IMR-90 (cell line): ENCODE measurements around the gene PHF19. TPM values are rescaled to one million over a fixed set of nuclear protein-coding genes. Genes with fewer than 3 reads are reported as not detected.

Experiments
- ATAC-seq: fragments of 200-7000 bp; cut with Tn5 transposase; 2 replicates; pipeline ENCODE4 v1.9.1; 2020; ENCODE audit warnings: low read depth, mild to moderate bottlenecking, moderate library complexity
- BruUV-seq: library from RNA; stranded (reverse); fragments of 400-500 nt; replicated peaks from 2 replicates; lab custom pipeline; 2021; lab: Mats Ljungman, UMichigan
- CTCF ChIA-PET: fragments of 300-600 bp; formaldehyde crosslinking; extraction: SDS; loops from one replicate; lab custom pipeline; 2021; ENCODE audit warnings: antibody characterized with exemption; lab: Yijun Ruan, JAX
- POLR2A ChIA-PET: fragments of 300-600 bp; sonication (Branson Sonifier 250); formaldehyde crosslinking; loops from one replicate; lab custom pipeline; 2022; ENCODE audit warnings: antibody characterized with exemption; ENCODE audit not compliant: unreplicated experiment; lab: Charles Lee
- DNase-seq: peaks from one replicate; pipeline ENCODE4 v3.0.0; 2013
- H2AFZ ChIP-seq: replicated peaks from 2 replicates; pipeline ENCODE3; 2013; ENCODE audit warnings: low read length, mild to moderate bottlenecking; ENCODE audit not compliant: poor library complexity
- H2AK5ac ChIP-seq: 2 replicates; pipeline ENCODE4 v1.6.1; 2013; ENCODE audit warnings: low read depth, low read length, inconsistent platforms
- H2AK9ac ChIP-seq: replicated peaks from 2 replicates; pipeline ENCODE3; 2013; ENCODE audit warnings: mild to moderate bottlenecking, low read depth, low read length, moderate library complexity; ENCODE audit not compliant: poor library complexity
- H2BK120ac ChIP-seq: 2 replicates; pipeline ENCODE4 v1.6.1; 2013; ENCODE audit warnings: low read depth, low read length, inconsistent platforms
- H2BK15ac ChIP-seq: 3 replicates; pipeline ENCODE4 v1.6.1; 2013; ENCODE audit warnings: low read depth, low read length, inconsistent platforms
- H2BK20ac ChIP-seq: 2 replicates; pipeline ENCODE4 v1.6.1; 2013; ENCODE audit warnings: low read depth, mild to moderate bottlenecking, inconsistent platforms, low read length, moderate library complexity
- H2BK5ac ChIP-seq: 2 replicates; pipeline ENCODE4 v1.6.1; 2013; ENCODE audit warnings: mild to moderate bottlenecking, low read depth, low read length, inconsistent platforms; ENCODE audit not compliant: poor library complexity, severe bottlenecking
- H3K14ac ChIP-seq: replicated peaks from 2 replicates; pipeline ENCODE4 v1.6.1; 2013; ENCODE audit warnings: low read depth, low read length, inconsistent platforms
- H3K18ac ChIP-seq: 2 replicates; pipeline ENCODE4 v1.6.1; 2013; ENCODE audit warnings: low read depth, low read length, control low read depth
- H3K23ac ChIP-seq: 2 replicates; pipeline ENCODE4 v1.6.1; 2013; ENCODE audit warnings: low read depth, low read length, inconsistent platforms
- H3K27ac ChIP-seq: 2 replicates; pipeline ENCODE4 v1.5.1; 2013; ENCODE audit warnings: mild to moderate bottlenecking, control low read depth, low read length; ENCODE audit not compliant: insufficient read depth
- H3K27me3 ChIP-seq: 2 replicates; pipeline ENCODE4 v1.6.1; 2013; ENCODE audit warnings: low read length; ENCODE audit not compliant: control insufficient read depth, insufficient read depth
- H3K36me3 ChIP-seq: 2 replicates; pipeline ENCODE4 v1.6.1; 2013; ENCODE audit warnings: low read length, mixed read lengths; ENCODE audit not compliant: control insufficient read depth, insufficient read depth
- H3K4ac ChIP-seq: 2 replicates; pipeline ENCODE4 v1.6.1; 2013; ENCODE audit warnings: low read depth, low read length, inconsistent platforms
- H3K4me1 ChIP-seq: 2 replicates; pipeline ENCODE4 v1.6.1; 2013; ENCODE audit warnings: low read length, mixed read lengths; ENCODE audit not compliant: control insufficient read depth, insufficient read depth
- H3K4me2 ChIP-seq: 2 replicates; pipeline ENCODE4 v1.6.1; 2013; ENCODE audit warnings: low read depth, mild to moderate bottlenecking, control low read depth, low read length, moderate library complexity
- H3K4me3 ChIP-seq: 2 replicates; pipeline ENCODE4 v1.5.1; 2013; ENCODE audit warnings: low read depth, mild to moderate bottlenecking, control low read depth, low read length, moderate library complexity; ENCODE audit not compliant: insufficient read depth
- H3K56ac ChIP-seq: 2 replicates; pipeline ENCODE4 v1.6.1; 2013; ENCODE audit warnings: low read length, inconsistent platforms; ENCODE audit not compliant: insufficient read depth; ENCODE audit errors: extremely low read depth
- H3K79me1 ChIP-seq, 2 experiments: 2 replicates each; pipeline ENCODE4 v1.6.1; 2013; ENCODE audit warnings: low read length in 2 of 2, inconsistent platforms in 1 of 2, low read depth in 1 of 2
- H3K9ac ChIP-seq: 2 replicates; pipeline ENCODE4 v1.6.1; 2013; ENCODE audit warnings: low read depth, low read length, control low read depth
- H3K9me1 ChIP-seq: 2 replicates; pipeline ENCODE4 v1.6.1; 2013; ENCODE audit warnings: low read length, inconsistent platforms; ENCODE audit not compliant: insufficient read depth
- H3K9me3 ChIP-seq: 2 replicates; pipeline ENCODE4 v1.6.1; 2013; ENCODE audit warnings: low read length; ENCODE audit not compliant: control insufficient read depth, insufficient read depth
- H4K20me1 ChIP-seq: 2 replicates; pipeline ENCODE4 v1.6.1; 2013; ENCODE audit warnings: low read length, inconsistent platforms; ENCODE audit not compliant: insufficient read depth
- H4K5ac ChIP-seq: 2 replicates; pipeline ENCODE4 v1.6.1; 2013; ENCODE audit warnings: mild to moderate bottlenecking, low read depth, low read length, control low read depth
- H4K8ac ChIP-seq, 2 experiments: 2 replicates each; pipeline ENCODE4 v1.6.1; 2013; ENCODE audit warnings: low read depth in 2 of 2, low read length in 2 of 2, control low read depth in 1 of 2, inconsistent platforms in 1 of 2
- H4K91ac ChIP-seq: 2 replicates; pipeline ENCODE4 v1.6.1; 2013; ENCODE audit warnings: low read depth, low read length, inconsistent platforms; ENCODE audit not compliant: insufficient read depth
- BHLHE40 ChIP-seq: fragments of 150-350 bp; IDR thresholded peaks from 2 replicates; pipeline ENCODE4 v1.6.1; 2016; ENCODE audit warnings: mild to moderate bottlenecking, low read depth, low read length
- CEBPB ChIP-seq: IDR thresholded peaks from 2 replicates; pipeline ENCODE4 v1.6.1; 2012; ENCODE audit warnings: low read depth, low read length, improper control_type of control experiment
- CHD1 ChIP-seq: IDR thresholded peaks from 2 replicates; pipeline ENCODE4 v1.6.1; 2012; ENCODE audit warnings: low read depth, low read length, improper control_type of control experiment
- FOS ChIP-seq: fragments of 150-350 bp; IDR thresholded peaks from 2 replicates; pipeline ENCODE4 v1.6.1; 2016; ENCODE audit warnings: low read depth, low read length
- MAFK ChIP-seq: IDR thresholded peaks from 2 replicates; pipeline ENCODE4 v1.6.1; 2012; ENCODE audit warnings: low read depth, low read length, improper control_type of control experiment
- MAZ ChIP-seq: IDR thresholded peaks from 2 replicates; pipeline ENCODE4 v1.6.1; 2012; ENCODE audit warnings: low read depth, mild to moderate bottlenecking, low read length, improper control_type of control experiment, moderate library complexity, borderline replicate concordance
- MXI1 ChIP-seq: IDR thresholded peaks from 2 replicates; pipeline ENCODE4 v1.6.1; 2012; ENCODE audit warnings: low read depth, mild to moderate bottlenecking, low read length, moderate library complexity, borderline replicate concordance
- NFE2L2 ChIP-seq: fragments of 150-350 bp; IDR thresholded peaks from 2 replicates; pipeline ENCODE4 v1.6.1; 2016; ENCODE audit warnings: low read depth, mild to moderate bottlenecking, low read length
- POLR2A ChIP-seq: IDR thresholded peaks from 2 replicates; pipeline ENCODE4 v1.6.1; 2012; ENCODE audit warnings: mild to moderate bottlenecking, low read depth, low read length
- RAD21 ChIP-seq: IDR thresholded peaks from 2 replicates; pipeline ENCODE4 v1.6.1; 2012; ENCODE audit warnings: low read length, improper control_type of control experiment
- RCOR1 ChIP-seq: IDR thresholded peaks from 2 replicates; pipeline ENCODE4 v1.6.1; 2012; ENCODE audit warnings: mild to moderate bottlenecking, low read length, improper control_type of control experiment; ENCODE audit not compliant: insufficient replicate concordance
- RFX5 ChIP-seq: IDR thresholded peaks from 2 replicates; pipeline ENCODE4 v1.8.0; 2012; ENCODE audit warnings: low read depth, mild to moderate bottlenecking, low read length, moderate library complexity
- SMC3 ChIP-seq: fragments of 150-350 bp; IDR thresholded peaks from 2 replicates; pipeline ENCODE4 v1.6.1; 2016; ENCODE audit warnings: low read depth, mild to moderate bottlenecking, antibody characterized with exemption, low read length, moderate library complexity
- WGBS, 2 experiments: methylation state at CpG; one replicate each; pipeline versions ENCODE4 v1.1.5 to v1.1.7; 2013; ENCODE audit warnings: missing lambda C conversion rate in 2 of 2; ENCODE audit not compliant: insufficient read length in 1 of 2; ENCODE audit errors: extremely low coverage in 2 of 2; 5-methylcytosine and 5-hydroxymethylcytosine counted together
- dilution Hi-C: fragments of 300-500 bp; cut with HindIII; formaldehyde crosslinking; loops from one replicate; pipeline ENCODE4 v1.14.3; 2018; ENCODE audit warnings: low sequenced_read_pairs; ENCODE audit not compliant: unreplicated experiment
- in situ Hi-C: fragments of 300-500 bp; cut with MboI; formaldehyde crosslinking; loops from 3 replicates; pipeline ENCODE4 v1.14.3; 2019; ENCODE audit warnings: low sequenced_read_pairs, inconsistent platforms, mixed read lengths
- intact Hi-C: fragments of 100-400 bp; cut with micrococcal nuclease; formaldehyde crosslinking; loops from 2 replicates; pipeline ENCODE4 v1.10.0; 2022
- polyA plus RNA-seq, 3 experiments: library from polyadenylated mRNA; depleted of rRNA; stranded (reverse); fragments of >200 nt; gene quantifications; 2 replicates each; pipeline ENCODE4 v1.2.3, GENCODE V29; 2012; ENCODE audit warnings: low replicate concordance in 1 of 3
- total RNA-seq: library from RNA; depleted of rRNA; stranded (reverse); fragments of >200 nt; gene quantifications from 2 replicates; pipeline ENCODE4 v1.2.3, GENCODE V29; 2012
- TF ChIP-seq, protein P1 (sequence below): conservative IDR thresholded peaks from 2 replicates; pipeline ENCODE4 v1.5.1; 2012; ENCODE audit warnings: mild to moderate bottlenecking, low read depth, low read length, improper control_type of control experiment
- TF ChIP-seq, protein P2 (sequence below): fragments of 150-350 bp; IDR thresholded peaks from 2 replicates; pipeline ENCODE4 v1.6.1; 2017; ENCODE audit warnings: mild to moderate bottlenecking, antibody characterized with exemption, low read length, low read depth

PHF19 gene
- total and polyA plus RNA-seq, 2 of the 4 experiments (the other 2 are of a cell fraction) = 37.6 to 55.6 TPM

DNA sequence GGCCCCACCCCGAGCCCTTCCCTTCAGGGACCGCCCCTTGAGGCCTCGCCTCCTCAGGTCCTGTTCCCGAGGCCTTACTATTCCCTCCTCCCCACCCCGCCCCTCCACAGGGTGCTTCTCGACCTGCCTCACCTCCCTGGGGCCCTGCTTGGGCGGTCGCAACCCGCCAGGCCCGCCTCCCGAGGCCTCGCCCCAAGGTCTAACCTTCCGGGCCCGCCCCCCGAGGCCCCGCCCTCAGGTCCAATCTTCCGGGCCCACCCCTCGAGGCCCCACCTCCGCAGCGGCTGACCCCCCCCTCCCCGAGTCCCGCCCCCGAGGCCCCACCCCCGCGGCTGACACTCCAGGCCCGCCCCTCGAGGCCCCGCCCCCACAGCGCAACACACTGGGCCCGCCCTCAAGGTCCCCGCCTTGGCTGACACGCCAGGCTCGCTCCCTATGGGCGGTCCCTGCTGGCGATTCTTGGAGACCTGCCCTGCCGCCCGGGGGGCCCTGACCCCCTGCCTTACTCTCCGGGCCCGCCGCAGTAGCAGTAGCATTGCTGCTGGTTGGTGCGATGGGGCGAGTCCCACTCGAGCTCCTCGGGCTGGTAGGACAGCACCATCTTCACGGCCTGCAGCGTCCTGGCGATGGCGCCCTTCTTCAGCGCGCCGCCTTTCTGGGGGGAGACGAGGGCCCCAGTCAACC lies 8.2 kb downstream of the PHF19 start:
- Histone ChIP-seq H2BK20ac (no peak overlapping the region), H3K9me3 (no peaks in the 10 kb centered on the region), H3K14ac (peak overlapping the region; percentile 19), H4K91ac (peak overlapping the region; percentile 54; the same call in 1 of the 2 replicates), H3K4me3 (peak overlapping the region; percentile 53), H4K5ac (peak overlapping the region; percentile 93; the same call in 1 of the 2 replicates), H2BK5ac (peak overlapping the region; percentile 77), H2AFZ (peak overlapping the region; percentile 91), H3K27me3 (no peaks in the 10 kb centered on the region), H2AK5ac (peak overlapping the region; percentile 18), H3K4me1 (peaks cover 10% of the 10 kb centered on the region), H3K27ac (peak overlapping the region; percentile 85), H3K18ac (peak overlapping the region; percentile 74; the same call in 1 of the 2 replicates), H3K9me1 (peaks cover 25% of the 10 kb centered on the region), H3K4me2 (peak overlapping the region; percentile 90), H3K36me3 (peaks cover 27% of the 10 kb centered on the region), H3K56ac (0 out of 2 replicates have a peak overlapping the region, but pooled peaks have one; percentile 19), H3K9ac (peak overlapping the region; percentile 33), H2AK9ac (peak overlapping the region; percentile 71), H3K79me1 (peaks cover 10 to 40% of the 10 kb centered on the region in 2 experiments), H3K23ac (no peak overlapping the region), H2BK15ac (peak overlapping the region; percentile 57; the same call in 1 of the 3 replicates), H4K20me1 (no peaks in the 10 kb centered on the region), H3K4ac (peak overlapping the region; percentile 91), H2BK120ac (peak overlapping the region; percentile 39), H4K8ac (peak overlapping the region; percentile 91 to 93; a peak in 3 of 4 replicates)
- no TSS peak for BruUV-seq
- WGBS, 2 experiments = 1% methylated on average over 14 of the region's 52 CpGs; no CpG with 5 or more reads in 1 of the 2 experiments
- DNase-seq (peak; percentile 84), ATAC-seq (peak; percentile 92)
- in situ Hi-C loops = no loop called here
- ChIA-PET POLR2A (no interaction called here), CTCF (interaction anchor here (0.6 to 1.0 kb wide), 2 partner anchors 48 to 326 kb away, joined by 3 read pairs; no protein-coding TSS in a partner anchor)
- dilution Hi-C loops = no loop called here
- intact Hi-C loops = loop anchor here (2.0 kb wide), 1 partner anchor 68 kb away; no protein-coding TSS in a partner anchor
- TF ChIP-seq POLR2A = peak; percentile 49; the same call in 1 of the 2 replicates
- TF ChIP-seq BHLHE40 = no peak
- no peak for TF ChIP-seq MXI1
- TF ChIP-seq NFE2L2 = no peak
- no peak for TF ChIP-seq RCOR1
- TF ChIP-seq RAD21 = peak; percentile 50
- no peak for TF ChIP-seq CHD1
- no peak for TF ChIP-seq MAFK
- TF ChIP-seq MAZ = peak; percentile 69; the same call in 1 of the 2 replicates
- TF ChIP-seq SMC3 = peak; percentile 35
- TF ChIP-seq CEBPB = no peak
- TF ChIP-seq, protein P1, sequence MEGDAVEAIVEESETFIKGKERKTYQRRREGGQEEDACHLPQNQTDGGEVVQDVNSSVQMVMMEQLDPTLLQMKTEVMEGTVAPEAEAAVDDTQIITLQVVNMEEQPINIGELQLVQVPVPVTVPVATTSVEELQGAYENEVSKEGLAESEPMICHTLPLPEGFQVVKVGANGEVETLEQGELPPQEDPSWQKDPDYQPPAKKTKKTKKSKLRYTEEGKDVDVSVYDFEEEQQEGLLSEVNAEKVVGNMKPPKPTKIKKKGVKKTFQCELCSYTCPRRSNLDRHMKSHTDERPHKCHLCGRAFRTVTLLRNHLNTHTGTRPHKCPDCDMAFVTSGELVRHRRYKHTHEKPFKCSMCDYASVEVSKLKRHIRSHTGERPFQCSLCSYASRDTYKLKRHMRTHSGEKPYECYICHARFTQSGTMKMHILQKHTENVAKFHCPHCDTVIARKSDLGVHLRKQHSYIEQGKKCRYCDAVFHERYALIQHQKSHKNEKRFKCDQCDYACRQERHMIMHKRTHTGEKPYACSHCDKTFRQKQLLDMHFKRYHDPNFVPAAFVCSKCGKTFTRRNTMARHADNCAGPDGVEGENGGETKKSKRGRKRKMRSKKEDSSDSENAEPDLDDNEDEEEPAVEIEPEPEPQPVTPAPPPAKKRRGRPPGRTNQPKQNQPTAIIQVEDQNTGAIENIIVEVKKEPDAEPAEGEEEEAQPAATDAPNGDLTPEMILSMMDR = peak; percentile 45
- TF ChIP-seq, protein P2, sequence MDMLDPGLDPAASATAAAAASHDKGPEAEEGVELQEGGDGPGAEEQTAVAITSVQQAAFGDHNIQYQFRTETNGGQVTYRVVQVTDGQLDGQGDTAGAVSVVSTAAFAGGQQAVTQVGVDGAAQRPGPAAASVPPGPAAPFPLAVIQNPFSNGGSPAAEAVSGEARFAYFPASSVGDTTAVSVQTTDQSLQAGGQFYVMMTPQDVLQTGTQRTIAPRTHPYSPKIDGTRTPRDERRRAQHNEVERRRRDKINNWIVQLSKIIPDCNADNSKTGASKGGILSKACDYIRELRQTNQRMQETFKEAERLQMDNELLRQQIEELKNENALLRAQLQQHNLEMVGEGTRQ = no peak
- no peak for TF ChIP-seq FOS
- TF ChIP-seq RFX5 = no peak
